ENCODE data around the gene DYNLRB1. TPM values are rescaled to one million over a fixed set of nuclear protein-coding genes. Genes with fewer than 3 reads are reported as not detected.

Gene DYNLRB1
- total and polyA plus RNA-seq, 4 donors = 15.8 to 66.9 (median 44.8) TPM

- TF ChIP-seq ATF3 (IDR thresholded peaks at IDR 0.05) = peak; percentile 15
- TF ChIP-seq TAF1 (conservative IDR thresholded peaks at IDR 0.05) = no peak
- no peak for TF ChIP-seq REST (IDR thresholded peaks at IDR 0.05)
- no peak for TF ChIP-seq HNF4A (conservative IDR thresholded peaks at IDR 0.05)
Observed at GRCh38 chr20:34579191-34579978, 63.2 kb downstream of the DYNLRB1 start (continued).

- no peak for TF ChIP-seq YY1 (IDR thresholded peaks at IDR 0.05)
- no peak for TF ChIP-seq GABPA (IDR thresholded peaks at IDR 0.05 in 1 of 2, conservative IDR thresholded peaks at IDR 0.05 in 1 of 2)
- TF ChIP-seq ZBTB33 (IDR thresholded peaks at IDR 0.05) = no peak
- no peak for TF ChIP-seq FOXA2 (IDR thresholded peaks at IDR 0.05)
- TF ChIP-seq TAF1 (conservative IDR thresholded peaks at IDR 0.05) = no peak
- TF ChIP-seq CTCF (IDR thresholded peaks at IDR 0.05; ENCODE audit: low read depth, low read length, missing input control) = no peak
- TF ChIP-seq RAD21 (IDR thresholded peaks at IDR 0.05) = no peak
- TF ChIP-seq EGR1 (IDR thresholded peaks at IDR 0.05; ENCODE audit: low read depth in 2 of 2) = no peak
- no peak for TF ChIP-seq HNF4G (IDR thresholded peaks at IDR 0.05)
- no peak for TF ChIP-seq RXRA (IDR thresholded peaks at IDR 0.05)
- TF ChIP-seq SP1 (IDR thresholded peaks at IDR 0.05) = no peak
- no peak for TF ChIP-seq JUND (IDR thresholded peaks at IDR 0.05)
- TF ChIP-seq HNF4A (conservative IDR thresholded peaks at IDR 0.05) = no peak
- TF ChIP-seq ATF3 (IDR thresholded peaks at IDR 0.05) = no peak
- no peak for TF ChIP-seq MAX (IDR thresholded peaks at IDR 0.05)
- no peaks in the 10 kb centered on the region for H3K9me3 ChIP-seq (ENCODE audit: control insufficient read depth in 4 of 4, low read length in 3 of 4)
- H3K27ac ChIP-seq (ENCODE audit: low read depth in 1 of 2, low read length in 2 of 2) = no peak overlapping the region
- no peak for DNase-seq (ENCODE audit: low spot score)
- WGBS = 90% methylated on average over 7 of the region's 7 CpGs
- no peak overlapping the region for H3K9ac ChIP-seq (ENCODE audit: low read depth in 1 of 2, low read length in 2 of 2)
- no peaks in the 10 kb centered on the region for H3K27me3 ChIP-seq (ENCODE audit: control insufficient read depth in 4 of 4, insufficient read depth in 4 of 4, low read length in 3 of 4)
- H3K36me3 ChIP-seq (ENCODE audit: control insufficient read depth in 4 of 4, insufficient read depth in 3 of 4, low read depth in 1 of 4, low read length in 3 of 4) = peaks cover 0 to 7% (median 2%) of the 10 kb centered on the region in 4 donors
- H3K4me3 ChIP-seq (ENCODE audit: low read depth in 1 of 3, low read length in 3 of 3) = no peak overlapping the region
- no peaks in the 10 kb centered on the region for H3K4me1 ChIP-seq (ENCODE audit: control insufficient read depth in 4 of 4, insufficient read depth in 4 of 4, low read length in 3 of 4)
Observed at GRCh38 chr20:34579979-34580940, 64.0 kb downstream of the DYNLRB1 start.
